ENCODE data around the gene EFCC1. TPM values are rescaled to one million over a fixed set of nuclear protein-coding genes. Genes with fewer than 3 reads are reported as not detected.

The EFCC1 gene
- total and polyA plus RNA-seq, 2 of the 8 experiments (the other 6 are each of a cell fraction or from before 2014, with no cell fraction given): 0.14 to 0.37 TPM

DNA sequence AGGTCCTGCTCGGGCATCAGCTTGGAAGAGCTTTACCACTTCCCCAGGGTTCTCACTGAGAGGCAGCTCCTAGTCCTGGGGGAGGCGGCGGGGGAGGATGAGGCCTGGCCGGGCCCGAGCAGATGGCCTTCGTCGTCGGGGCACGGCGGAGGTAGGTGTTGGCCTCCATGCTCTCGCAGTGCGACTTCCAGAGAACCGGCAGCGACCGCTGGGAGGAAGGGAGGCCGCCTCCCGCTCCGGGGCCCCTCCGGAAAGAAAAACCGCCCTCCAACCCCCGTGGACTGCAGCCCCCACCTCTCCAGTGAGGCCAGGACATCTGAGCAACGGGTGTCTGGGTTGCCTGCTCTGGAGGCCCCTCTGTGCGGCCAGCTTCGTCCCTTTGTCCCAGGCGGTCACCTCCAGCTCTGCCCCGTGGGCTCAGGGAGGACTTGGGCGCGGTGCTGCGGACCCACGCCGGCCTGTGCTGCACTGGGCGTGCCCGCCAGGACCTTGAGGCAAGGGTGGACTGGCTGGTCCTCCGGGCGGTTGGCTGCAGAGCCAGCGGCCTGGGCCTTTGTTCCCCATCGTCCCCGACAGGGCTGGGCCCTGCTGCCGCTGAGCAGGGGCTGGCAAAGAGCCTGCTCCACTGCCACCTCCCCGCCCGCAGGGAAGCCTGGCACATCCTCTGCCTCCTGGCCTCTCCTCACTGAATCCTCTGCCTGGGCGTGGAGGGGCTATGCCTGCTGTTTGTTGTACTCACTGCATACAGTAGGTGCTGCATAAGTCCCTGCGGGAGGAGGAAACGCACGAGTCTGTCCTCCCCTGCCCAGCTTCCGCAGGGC is 45.8 kb downstream of the EFCC1 start:
- Histone ChIP-seq H3K18ac (ENCODE audit: extremely low read depth, low read length) (no peak overlapping the region; the same call in 1 of the 2 replicates), H3K4me1 (replicated peaks in 1 of 4; ENCODE audit: control insufficient read depth in 3 of 4, insufficient read depth in 4 of 4, low read length in 3 of 4) (no peaks in the 10 kb centered on the region), H2BK5ac (ENCODE audit: low read depth, low read length) (no peak overlapping the region), H3K27ac (ENCODE audit: low read depth, low read length) (no peak overlapping the region), H2BK20ac (ENCODE audit: low read length) (no peak overlapping the region), H4K20me1 (replicated peaks in 1 of 2; ENCODE audit: control insufficient read depth in 1 of 2, insufficient read depth in 2 of 2, low read length in 2 of 2) (no peaks in the 10 kb centered on the region), H3K4me2 (ENCODE audit: insufficient read depth in 1 of 2, low read depth in 2 of 2, low read length in 2 of 2) (peak overlapping the region in 1 of 2 experiments; percentile 31; a peak in 1 of 4 replicates), H2AFZ (ENCODE audit: low read length) (no peak overlapping the region), H3K4ac (replicated peaks; ENCODE audit: insufficient read length, low read depth, low read length) (no peak overlapping the region), H2AK5ac (ENCODE audit: low read depth, low read length) (0 out of 2 replicates have a peak overlapping the region, but pooled peaks have one; percentile 39), H3K27me3 (replicated peaks in 1 of 4; ENCODE audit: control insufficient read depth in 3 of 4, extremely low read depth in 1 of 4, insufficient read depth in 3 of 4, low read length in 3 of 4) (peaks cover 0 to 4% (median 0%) of the 10 kb centered on the region in 4 experiments; a peak in 2 of 7 replicates), H3K23ac (ENCODE audit: insufficient read length) (no peak overlapping the region), H2BK15ac (ENCODE audit: low read length) (peak overlapping the region; percentile 46; the same call in 1 of the 2 replicates), H4K8ac (ENCODE audit: extremely low read depth, insufficient read depth, low read length) (peak overlapping the region; percentile 92; the same call in 1 of the 2 replicates), H3K36me3 (ENCODE audit: control insufficient read depth in 2 of 4, insufficient read depth in 4 of 4, low read length in 3 of 4) (no peaks in the 10 kb centered on the region), H3K56ac (replicated peaks; ENCODE audit: insufficient read length, low read depth, low read length) (no peak overlapping the region), H3K23me2 (ENCODE audit: low read depth, low read length) (no peaks in the 10 kb centered on the region), H3K4me3 (ENCODE audit: extremely low read depth in 1 of 4, insufficient read depth in 2 of 4, low read depth in 3 of 4, low read length in 4 of 4) (no peak overlapping the region), H3K79me2 (ENCODE audit: control insufficient read depth in 1 of 2, insufficient read depth in 2 of 2, low read length in 2 of 2) (no peaks in the 10 kb centered on the region), H3K9me3 (ENCODE audit: insufficient read depth in 2 of 2, low read depth in 1 of 2, low read length in 1 of 2) (peaks cover 4 to 9% of the 10 kb centered on the region in 2 experiments; a peak in 2 of 4 replicates), H2BK120ac (replicated peaks; ENCODE audit: low read depth, low read length) (no peak overlapping the region), H2BK12ac (ENCODE audit: low read depth, low read length) (0 out of 2 replicates have a peak overlapping the region, but pooled peaks have one; percentile 27), H3K79me1 (ENCODE audit: low read depth, low read length) (no peaks in the 10 kb centered on the region), H4K91ac (replicated peaks; ENCODE audit: insufficient read length, low read length) (no peak overlapping the region), H3K14ac (ENCODE audit: insufficient read length) (no peak overlapping the region), H3K9ac (replicated peaks in 1 of 4; ENCODE audit: extremely low read depth in 1 of 4, low read depth in 3 of 4, low read length in 3 of 4) (no peak overlapping the region), H4K5ac (ENCODE audit: insufficient read length, low read depth, low read length) (no peak overlapping the region)
- DNase-seq (ENCODE audit: low read depth in 1 of 2, low spot score in 2 of 2): no peak
- ChIA-PET CTCF (ENCODE audit: partially characterized antibody) (interaction anchor here (0.8 to 1.8 kb wide), 14 partner anchors 10 to 199 kb away, joined by 3 to 9 read pairs (median 4); partner anchors contain the start of gene GP9), POLR2A (ENCODE audit: partially characterized antibody) (interaction anchor here (0.5 kb wide), 1 partner anchor 63 kb away, joined by 3 read pairs; no protein-coding TSS in a partner anchor)
- no peak for TF ChIP-seq SAP30 (IDR thresholded peaks at IDR 0.05; ENCODE audit: insufficient read depth, insufficient replicate concordance, low read length)
- TF ChIP-seq, protein P1, sequence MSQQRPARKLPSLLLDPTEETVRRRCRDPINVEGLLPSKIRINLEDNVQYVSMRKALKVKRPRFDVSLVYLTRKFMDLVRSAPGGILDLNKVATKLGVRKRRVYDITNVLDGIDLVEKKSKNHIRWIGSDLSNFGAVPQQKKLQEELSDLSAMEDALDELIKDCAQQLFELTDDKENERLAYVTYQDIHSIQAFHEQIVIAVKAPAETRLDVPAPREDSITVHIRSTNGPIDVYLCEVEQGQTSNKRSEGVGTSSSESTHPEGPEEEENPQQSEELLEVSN (IDR thresholded peaks at IDR 0.05): 0 out of 2 replicates have a peak, but pooled peaks have one; percentile 3
- TF ChIP-seq, protein P2, sequence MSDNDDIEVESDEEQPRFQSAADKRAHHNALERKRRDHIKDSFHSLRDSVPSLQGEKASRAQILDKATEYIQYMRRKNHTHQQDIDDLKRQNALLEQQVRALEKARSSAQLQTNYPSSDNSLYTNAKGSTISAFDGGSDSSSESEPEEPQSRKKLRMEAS (IDR thresholded peaks at IDR 0.05): peak; percentile 1; the same call in 1 of the 2 replicates
- FAIRE-seq: no peak
- WGBS, 2 experiments (ENCODE audit: extremely low coverage in 1 of 2, insufficient coverage in 1 of 2, insufficient read length in 1 of 2, insufficient replicate concordance in 2 of 2, low coverage in 1 of 2, low lambda C conversion rate in 2 of 2, missing lambda C conversion rate in 1 of 2): 84% methylated on average over 30 of the region's 46 CpGs; no CpG with 5 or more reads in 1 of the 2 experiments
